HG02588 (cell line): ENCODE data around the gene CLSTN2.

Experiments
- ATAC-seq: cut with Tn5 transposase; IDR thresholded peaks from one replicate; pipeline ENCODE4 v1.9.1; 2021; ENCODE audit warnings: mild to moderate bottlenecking, moderate library complexity; ENCODE audit not compliant: unreplicated experiment

The CLSTN2 gene

DNA sequence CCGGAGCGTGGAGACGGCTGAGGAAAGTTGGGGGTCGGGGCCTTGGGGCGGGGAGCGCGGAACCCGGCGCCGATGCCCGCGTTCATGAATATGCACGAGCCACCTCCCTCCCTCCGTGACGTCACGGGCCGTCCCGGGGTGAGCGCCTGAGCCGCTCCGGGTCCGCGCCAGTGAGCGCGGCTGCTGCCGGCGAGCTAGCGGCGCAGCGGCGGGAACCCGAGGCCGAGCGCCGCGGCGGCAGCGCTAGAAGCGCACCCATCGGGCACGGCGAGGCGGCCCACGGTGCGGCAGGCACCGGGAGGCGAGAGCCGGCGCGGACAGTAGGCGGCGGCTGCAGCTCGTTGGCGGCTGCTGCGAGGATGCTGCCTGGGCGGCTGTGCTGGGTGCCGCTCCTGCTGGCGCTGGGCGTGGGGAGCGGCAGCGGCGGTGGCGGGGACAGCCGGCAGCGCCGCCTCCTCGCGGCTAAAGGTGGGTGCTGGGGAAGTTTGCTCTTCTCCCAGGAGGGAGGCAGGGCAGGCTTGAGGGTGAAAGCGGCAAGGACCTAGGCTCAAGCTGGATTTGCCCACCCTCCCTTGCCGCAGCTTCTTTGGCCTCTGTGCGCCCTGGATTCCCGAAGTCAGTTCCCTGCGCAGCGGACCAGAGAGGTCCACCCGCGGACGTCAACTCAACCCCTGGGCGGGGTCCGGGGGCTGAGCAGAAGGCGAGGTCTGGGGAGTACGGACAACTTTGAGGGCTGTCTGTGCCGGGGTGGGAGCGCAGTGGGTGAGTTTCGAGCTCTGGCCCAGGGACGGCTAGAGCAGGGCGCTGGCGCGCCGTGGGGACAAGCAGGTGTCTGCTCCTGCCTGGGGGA, at the start of gene CLSTN2:
TSS of gene CLSTN2 (plus strand) at position 170 of the 850 bp plus-strand sequence.
- no peak for ATAC-seq

DNA sequence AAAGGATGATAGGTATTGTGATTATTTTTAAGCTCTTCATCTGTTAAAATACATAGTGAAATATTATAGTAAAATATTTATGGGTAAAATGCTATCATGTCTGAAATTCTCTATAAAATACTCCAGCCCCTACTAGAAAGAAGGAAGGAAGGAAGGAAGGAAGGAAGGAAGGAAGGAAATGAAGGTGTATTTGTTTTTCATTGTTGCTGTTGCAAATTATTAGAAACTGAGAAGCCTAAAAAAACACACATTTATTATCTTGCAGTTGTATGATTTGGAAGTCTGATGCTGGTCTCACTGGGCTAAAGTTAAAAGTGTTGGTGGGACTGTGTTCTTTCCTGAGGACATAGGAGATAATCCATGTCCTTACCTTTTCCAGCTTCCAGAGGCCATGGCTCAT, 47.6 kb upstream of the CLSTN2 start:
- no peak for ATAC-seq

DNA sequence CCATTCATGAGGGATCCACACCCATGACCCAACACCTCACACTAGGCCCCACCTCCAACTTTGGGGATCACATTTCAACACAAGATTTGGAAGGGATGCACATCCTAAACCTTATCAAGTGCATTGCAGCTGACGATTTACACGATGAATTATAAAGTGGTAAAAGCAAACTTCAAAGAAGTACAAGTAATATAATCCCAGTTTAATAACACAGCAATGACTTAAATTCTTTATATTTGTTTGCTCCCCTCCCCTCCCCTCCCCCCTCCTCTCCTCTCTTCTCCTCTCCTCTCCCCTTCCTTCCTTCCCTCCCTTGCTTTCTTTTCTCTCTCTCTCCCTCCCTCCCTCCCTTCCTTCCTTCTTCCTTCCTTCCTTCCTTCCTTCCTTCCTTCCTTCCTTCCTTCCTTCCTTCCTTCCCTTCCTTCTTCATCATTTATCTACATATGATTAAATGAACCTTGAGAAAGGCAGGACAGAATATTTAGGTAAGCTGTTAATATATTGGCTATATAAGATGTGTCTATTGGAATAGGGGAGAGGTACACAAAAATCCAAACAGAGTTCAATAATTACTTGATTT, 46.3 kb upstream of the CLSTN2 start:
- no peak for ATAC-seq

DNA sequence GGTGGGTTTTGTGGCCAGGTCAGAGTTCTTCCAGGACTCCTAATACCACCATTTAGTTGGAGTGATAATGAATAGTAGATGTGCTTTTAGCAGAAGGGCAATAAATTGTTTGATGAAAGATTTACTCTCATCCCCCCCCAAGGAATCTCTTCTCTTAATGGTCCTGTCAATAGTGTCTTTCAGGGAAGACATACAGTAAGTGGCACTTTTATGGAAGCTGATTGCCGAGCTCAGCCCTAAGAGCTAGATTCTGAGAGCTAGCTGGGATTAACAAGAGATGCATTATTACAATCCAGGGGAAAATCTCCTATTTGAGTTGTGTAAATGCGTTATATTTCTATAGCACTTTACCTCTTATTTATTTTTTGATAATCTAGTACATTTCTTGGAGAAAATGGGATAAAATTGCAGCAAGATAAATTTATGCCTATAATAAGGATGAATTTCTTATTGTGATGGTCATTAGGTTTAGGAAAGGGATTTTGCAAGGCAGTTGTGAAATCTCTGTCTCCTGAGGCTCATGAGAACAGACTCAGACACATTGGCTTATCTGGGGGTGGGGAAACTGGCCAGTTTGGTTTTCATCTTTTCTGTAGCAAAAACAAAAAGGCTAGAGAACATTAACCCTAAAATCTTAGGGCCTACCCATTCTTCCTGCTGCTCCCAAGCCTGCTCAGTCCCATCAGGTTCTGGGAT, 41.6 kb upstream of the CLSTN2 start:
- no peak for ATAC-seq

DNA sequence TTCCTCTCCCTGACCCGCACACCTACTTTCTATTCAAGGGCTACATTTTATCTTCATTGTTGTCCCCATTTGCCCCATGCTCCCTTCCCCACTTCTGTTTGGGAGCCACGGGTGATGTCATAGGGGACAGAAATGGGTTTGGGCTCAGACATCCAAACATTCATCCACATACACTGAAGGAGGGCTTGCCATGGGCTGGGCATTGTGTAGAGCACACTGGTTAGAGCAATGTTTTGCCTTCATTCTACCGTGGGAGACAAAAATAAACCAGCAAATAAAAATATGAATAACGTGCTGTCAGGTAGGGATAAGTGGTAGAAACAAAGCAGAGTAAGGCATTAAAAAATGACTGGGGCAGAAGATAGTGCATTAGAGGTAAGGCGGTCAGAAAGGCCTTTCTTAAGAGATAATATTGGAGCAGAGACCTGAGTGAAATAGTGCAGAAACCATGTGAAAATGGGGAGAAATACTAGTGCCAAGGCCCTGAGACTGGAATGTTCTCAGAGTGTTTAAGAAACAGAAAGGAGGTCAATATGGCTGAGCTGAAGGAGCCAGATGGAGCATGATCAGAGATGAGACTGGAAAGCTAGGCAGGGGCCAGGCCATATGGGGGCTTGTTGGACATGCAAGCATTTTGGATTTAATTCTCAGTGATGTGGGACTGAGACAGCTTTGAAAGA, 40.9 kb upstream of the CLSTN2 start:
- no peak for ATAC-seq

DNA sequence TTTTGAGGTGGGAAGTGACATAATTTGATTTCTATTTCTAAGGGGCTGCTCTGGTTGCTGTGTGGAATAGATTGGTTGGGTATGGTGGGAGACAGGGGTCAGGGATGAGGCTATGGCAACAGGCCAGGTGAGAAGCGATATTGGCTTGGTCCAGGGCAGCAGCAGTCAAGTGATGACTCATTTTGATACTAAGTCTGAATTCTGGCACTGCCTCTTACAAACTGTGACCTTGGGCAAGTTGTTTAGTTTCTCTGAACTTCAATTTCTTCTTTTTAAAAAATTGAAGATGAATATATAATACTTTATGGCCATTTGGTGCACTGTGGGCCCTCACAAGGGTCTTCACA, 40.4 kb upstream of the CLSTN2 start:
- no peak for ATAC-seq

DNA sequence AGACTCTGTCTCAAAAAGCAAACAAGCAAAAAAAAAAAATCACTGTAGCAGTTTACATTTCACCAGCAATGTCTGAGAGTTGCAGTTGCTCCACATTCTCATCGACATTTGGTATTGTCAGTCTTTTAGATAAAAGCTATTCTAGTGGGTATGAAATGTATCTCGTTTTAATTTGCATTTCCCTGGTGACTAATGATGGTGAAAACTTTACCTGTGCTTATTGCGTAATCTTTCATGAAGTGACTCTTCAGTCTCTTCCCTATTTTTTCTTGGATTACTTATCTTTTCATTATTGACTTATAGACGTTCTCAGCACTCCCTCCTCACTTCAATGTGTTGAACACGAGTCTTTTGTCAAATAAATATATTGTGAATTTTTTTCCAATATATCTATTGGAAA, 37.2 kb upstream of the CLSTN2 start:
- ATAC-seq: no peak

DNA sequence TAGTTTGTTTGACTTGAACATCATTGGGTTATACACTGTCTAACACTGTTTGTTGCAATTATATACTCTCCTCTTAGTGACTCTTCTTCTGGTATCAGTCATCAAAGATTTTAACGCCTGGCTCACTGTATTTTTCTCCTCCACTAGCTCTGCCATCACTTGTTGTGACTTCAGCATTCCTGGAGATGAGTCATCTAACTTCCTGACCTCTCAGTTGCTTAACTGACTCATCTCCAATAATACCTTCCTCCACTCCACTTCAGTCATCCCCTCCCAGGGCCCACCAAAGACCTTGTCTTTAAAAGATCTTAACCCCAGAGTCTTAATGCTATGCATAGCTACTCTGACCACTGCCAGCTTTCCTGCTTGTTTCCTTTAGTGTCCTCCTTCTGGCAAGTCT, 28.6 kb upstream of the CLSTN2 start:
- no peak for ATAC-seq

DNA sequence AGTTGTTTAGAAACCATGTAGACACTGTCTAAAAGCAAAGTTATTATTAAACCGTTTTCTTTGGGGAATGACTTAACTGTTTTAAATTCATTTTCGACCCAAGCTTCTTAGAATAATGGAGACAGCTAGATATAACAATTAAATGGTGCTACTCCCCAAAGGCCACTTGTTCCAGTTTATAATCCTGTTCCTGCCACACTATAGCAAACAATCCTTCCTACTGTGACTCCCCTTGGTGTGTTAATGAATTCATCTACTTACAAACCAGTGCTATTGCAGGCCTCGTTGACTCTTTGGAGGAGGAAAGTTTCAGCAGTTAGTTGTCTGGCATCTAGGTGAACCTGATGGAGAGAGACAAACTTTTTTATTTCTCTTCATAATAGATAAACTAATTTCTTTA, 25.2 kb upstream of the CLSTN2 start:
- ATAC-seq: no peak

DNA sequence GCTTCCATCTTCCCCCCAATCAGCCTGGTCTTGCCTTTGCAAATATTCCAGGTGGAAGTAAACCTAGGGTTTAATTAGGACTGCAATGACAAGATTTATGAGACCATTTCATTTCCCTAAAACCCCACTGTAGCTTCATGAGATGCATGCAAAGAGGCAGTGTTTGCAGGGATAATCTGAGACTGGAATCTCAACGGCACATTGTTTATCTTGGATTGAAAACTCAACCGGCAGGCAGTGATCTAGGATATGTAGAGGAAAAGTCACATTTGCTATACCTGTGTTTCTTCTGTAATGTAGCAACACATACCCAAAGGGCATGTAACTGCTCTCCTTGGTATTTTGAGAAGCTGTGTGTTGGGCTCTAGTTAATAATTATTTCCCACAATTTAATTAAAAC, 18.7 kb upstream of the CLSTN2 start:
- ATAC-seq: no peak

DNA sequence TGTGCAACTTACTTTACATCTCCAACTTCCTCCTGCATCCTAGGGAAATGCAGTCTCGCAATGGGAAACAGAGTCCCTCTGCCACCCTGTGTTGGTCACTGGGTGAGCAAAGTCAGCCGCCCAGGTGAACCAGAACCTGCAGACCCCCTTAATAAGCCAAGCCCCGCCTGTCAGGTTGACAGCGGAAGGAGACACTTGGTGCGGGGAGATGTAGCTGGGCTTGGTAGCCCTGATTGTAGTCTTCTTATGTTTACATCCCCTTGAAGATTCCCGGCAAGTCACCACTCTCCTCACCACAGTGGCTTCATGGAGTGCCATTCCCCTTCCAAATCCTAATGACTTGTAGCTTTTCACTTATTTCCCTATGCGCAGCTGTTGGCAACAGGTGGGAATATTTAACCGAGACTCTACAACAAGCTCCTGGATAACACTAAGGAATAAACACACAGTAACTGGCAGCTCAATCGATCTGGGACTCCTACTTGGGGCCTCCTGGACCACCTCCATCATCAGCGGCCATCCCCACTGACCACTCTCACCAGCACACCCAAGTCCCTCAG, 17.7 kb upstream of the CLSTN2 start:
- ATAC-seq: no peak

DNA sequence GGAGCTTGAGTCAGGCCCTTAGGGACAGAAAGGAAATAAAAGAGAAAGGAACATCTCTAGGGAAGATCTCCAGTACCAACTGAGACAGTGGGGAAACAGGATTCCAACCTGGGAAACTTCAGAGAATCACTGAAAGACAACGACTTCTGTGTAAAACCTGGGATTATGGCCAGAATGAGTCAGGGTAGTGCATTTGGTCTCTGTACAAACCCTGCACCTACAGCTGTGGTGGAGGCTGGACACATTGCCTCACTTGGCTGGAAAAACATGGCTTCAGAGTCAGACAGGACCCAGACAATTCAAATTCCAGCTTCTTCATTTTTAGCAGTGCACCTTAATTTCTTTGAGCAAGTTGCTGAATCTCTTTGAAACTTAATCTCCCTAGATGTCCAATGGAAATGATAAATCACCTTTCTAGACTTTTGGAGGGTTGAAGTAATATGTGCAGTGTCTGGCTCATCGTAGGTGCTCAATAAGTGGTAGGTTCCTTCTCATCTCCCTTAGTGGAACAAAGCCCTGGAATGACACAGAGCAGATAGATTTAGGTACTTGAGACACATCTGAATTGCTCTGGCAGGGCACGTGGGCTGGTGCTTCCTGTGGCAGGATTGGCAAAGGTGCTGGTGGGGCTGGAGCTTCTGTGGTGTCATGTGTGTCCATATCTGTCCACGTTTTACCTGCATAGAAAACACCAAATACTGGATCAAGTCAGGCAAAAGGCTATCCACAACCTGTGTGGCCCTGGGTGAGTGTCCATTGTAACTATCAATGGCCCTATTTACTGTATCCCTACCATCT, 6.1 kb upstream of the CLSTN2 start:
- ATAC-seq: no peak

DNA sequence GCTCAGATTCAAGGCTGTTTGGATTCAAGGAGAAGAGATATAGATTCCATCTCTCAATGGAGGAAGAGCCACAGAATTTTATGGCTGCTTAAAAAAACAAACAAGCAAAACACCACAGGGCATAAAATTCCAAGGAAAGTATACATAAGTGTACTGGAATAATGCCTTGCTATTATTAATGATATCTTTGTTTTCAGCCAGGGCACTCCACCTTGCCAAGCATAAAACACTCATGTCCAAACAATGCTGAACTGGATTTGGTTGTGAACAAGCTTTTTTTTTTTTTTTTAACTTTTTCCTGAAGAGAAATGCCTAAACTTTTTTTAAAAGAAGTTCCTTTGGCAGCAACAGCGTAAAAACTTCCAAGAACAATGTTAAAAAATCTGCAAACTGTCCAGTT, 4.8 kb upstream of the CLSTN2 start:
- no peak for ATAC-seq

DNA sequence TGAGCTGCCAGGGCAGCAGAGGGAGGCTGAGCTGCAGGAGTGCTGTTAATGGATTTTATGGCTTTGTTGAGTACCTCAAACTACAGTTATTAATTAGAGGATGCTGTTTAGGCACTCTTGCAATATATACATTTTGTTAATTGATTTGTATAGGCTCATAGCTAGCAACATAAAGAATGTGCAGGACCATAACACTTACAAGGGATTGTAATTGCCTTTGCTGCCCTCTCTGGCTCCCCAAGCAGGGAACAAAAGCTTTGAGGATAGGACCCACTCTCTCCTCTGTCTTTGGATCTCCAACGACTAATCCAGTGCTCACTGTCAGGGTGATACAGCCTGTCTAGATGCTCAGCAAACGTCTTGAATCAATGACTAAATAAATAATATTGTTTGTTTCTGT, 1.2 kb upstream of the CLSTN2 start:
- ATAC-seq: no peak

DNA sequence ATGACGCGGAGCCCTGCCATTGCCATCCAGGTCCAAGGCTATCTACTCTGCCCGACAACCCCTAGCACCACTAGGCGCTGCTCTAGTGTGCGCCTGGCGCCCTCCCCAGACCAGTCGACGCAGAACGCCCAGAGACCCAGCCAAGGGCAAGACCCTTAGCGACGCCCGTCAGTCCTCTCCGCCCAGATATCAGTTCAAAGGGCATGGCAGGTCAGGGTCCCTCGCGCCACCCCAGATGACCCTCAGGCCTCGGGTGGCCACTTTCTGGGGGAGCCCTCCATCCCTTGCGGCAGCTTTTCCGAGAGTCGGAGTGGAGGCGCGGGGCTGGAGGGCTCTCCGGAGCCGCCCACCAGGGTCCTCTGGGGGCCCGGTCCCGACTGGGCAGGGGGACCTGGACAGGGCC, 371 bp upstream of the CLSTN2 start:
- ATAC-seq: no peak

DNA sequence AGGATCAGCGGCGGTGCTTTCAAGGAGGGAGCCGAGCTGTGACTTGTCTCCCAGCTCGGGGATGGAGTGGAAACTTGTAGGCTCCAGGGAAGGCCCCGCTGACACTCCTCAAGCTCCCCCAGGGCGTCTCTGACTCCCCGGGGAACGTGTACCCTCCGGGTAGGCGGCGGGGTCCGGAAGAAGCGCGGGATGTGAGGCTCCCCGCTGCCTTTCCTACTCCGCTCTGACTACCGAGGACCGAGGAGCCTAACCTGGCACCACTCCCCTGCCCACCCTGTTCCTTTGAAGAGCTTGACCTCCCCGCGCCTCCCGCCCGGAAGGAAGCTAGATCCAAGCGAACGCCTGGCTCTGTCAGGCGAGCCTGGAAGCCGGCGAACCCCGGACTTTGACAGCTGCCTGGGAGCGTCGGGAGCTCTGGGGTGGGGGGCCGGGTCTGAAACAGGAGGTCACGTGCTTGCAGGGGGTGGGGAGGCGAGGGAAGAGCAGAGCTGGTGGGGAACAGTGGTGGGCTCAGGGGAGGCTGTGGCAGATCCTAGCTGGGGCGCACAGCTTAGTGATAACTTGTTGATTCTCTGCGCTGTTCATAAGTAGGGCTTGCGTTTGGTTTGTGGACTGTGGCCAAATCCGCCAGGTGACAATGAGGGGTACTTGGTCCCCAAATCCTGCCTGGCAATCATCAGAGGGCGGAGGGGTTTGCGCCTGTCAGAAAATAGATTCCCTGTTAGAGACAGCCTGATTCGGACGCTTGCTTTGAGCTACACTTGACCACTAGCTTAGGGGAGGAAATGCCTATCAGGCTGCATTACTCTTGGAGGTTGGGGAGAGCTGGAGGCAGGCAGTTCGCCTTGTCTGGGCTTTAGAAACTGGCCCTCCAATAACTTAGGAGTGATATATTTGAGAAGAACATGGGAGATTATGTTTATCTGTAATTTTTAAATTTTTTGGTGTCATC, 1.2 kb downstream of the CLSTN2 start:
- no peak for ATAC-seq

DNA sequence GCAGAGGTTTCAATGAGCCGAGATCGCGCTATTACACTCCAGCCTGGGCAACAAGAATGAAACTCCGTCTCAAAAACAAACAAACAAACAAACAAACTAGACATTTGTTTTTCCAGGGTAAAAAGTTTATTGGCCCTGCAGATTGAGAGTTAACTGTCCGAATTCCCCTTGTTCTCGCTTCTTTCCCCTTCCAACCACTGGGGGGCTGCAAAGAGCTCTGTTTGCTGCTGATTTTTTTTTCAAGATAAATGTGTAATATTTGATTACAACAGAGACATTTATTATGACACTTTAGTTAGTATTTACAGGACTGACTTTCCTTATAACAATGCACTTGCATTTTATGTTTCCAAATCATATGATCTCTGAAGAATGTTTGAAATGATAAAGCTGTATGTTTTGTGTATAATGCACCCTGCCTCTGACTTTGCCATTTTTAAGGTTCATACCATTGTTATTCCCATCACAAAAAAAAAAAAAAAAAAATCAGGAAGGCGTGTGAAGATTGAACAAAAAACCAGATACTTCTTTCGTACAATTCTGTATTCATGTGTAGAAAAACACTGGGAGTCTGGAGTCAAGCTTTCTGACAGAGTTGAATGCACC, 2.8 kb downstream of the CLSTN2 start:
- ATAC-seq: no peak

DNA sequence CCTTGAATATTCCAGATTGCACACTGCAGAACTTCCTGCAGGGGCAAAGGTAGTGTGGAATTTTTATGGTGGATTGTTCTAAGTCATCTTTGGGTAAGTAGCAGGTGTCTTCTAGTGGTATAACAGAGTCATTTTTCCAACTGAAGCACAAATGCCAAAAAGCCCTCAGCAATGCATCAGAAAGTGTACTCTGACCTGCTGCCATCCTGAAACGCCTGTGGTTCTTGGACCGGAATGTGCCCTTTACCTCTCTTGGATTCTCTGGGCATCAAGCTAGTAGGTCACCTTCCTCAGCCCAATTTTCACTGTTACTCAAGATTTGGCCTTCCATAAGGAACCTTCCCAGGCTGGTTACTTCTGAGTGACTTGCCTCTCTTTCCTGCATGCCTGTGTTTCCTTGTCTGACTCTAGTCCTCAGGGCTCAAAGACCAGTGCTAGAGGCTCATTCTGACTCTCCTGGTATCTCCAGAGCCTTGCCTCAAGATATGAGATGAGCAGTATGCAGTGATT, 4.8 kb downstream of the CLSTN2 start:
- no peak for ATAC-seq

DNA sequence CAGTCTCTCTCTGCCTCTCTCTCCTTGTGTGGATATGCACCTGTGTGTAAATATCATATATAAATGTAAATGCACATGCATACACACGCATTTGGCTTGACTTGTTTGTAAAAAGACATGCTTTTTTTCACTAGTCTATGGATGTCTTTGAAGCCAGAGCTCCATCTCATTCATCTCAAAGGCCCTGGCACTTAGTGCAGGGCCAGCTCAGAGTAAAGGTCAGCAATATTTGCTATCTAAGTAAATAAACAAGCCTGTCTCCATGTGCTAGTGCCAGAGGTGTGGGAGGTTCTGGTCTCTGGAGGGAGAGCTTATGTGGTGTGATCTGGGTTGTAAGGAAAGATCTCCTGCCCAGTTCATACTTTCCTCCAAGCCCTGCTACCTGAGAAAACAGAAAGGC, 5.6 kb downstream of the CLSTN2 start:
- no peak for ATAC-seq
